Measurements from ENCODE around the gene TDRD10.

Gene TDRD10

DNA sequence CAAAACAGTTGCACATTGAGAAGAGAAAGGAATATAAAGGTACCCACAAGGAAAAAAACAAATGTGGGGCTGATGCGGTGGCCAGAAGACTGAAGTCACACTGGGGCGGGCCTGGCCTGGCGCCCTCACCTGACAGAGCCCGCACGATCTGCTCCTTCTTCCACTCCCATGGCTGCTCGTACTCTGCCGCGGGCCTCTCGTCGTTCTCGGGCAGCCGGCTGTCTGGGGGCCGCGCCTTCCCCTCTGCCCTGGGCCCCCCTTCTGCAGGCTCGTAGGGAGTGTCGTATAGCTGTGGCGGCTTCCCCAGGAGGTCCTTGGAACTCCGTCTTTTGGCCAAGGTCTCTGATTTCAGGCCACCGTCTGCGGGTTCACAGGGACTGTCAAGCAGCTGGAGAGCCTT lies 13.1 kb upstream of the TDRD10 start:
- no peak for TF ChIP-seq TAF1 (IDR thresholded peaks at IDR 0.05; ENCODE audit: borderline replicate concordance, insufficient read depth, low read length)
- TF ChIP-seq FOXP2 (optimal IDR thresholded peaks at IDR 0.05; ENCODE audit: borderline replicate concordance, extremely low read depth, extremely low read length, insufficient read depth): no peak
- TF ChIP-seq SIN3A (IDR thresholded peaks at IDR 0.05; ENCODE audit: borderline replicate concordance, insufficient read depth, low read length): no peak
- TF ChIP-seq, protein P1, sequence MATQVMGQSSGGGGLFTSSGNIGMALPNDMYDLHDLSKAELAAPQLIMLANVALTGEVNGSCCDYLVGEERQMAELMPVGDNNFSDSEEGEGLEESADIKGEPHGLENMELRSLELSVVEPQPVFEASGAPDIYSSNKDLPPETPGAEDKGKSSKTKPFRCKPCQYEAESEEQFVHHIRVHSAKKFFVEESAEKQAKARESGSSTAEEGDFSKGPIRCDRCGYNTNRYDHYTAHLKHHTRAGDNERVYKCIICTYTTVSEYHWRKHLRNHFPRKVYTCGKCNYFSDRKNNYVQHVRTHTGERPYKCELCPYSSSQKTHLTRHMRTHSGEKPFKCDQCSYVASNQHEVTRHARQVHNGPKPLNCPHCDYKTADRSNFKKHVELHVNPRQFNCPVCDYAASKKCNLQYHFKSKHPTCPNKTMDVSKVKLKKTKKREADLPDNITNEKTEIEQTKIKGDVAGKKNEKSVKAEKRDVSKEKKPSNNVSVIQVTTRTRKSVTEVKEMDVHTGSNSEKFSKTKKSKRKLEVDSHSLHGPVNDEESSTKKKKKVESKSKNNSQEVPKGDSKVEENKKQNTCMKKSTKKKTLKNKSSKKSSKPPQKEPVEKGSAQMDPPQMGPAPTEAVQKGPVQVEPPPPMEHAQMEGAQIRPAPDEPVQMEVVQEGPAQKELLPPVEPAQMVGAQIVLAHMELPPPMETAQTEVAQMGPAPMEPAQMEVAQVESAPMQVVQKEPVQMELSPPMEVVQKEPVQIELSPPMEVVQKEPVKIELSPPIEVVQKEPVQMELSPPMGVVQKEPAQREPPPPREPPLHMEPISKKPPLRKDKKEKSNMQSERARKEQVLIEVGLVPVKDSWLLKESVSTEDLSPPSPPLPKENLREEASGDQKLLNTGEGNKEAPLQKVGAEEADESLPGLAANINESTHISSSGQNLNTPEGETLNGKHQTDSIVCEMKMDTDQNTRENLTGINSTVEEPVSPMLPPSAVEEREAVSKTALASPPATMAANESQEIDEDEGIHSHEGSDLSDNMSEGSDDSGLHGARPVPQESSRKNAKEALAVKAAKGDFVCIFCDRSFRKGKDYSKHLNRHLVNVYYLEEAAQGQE (IDR thresholded peaks at IDR 0.05; ENCODE audit: insufficient read depth in 1 of 2, low read depth in 2 of 2, low read length in 2 of 2): no peak
- no peak for TF ChIP-seq POLR2AphosphoS5 (IDR thresholded peaks at IDR 0.05; ENCODE audit: low read depth, low read length)

GRCh38 chr1:154489695-154490274 lies 12.2 kb upstream of the TDRD10 start:
- TF ChIP-seq, protein P1 (IDR thresholded peaks at IDR 0.05; ENCODE audit: insufficient read depth in 1 of 2, low read depth in 2 of 2, low read length in 2 of 2): no peak
- TF ChIP-seq TAF1 (IDR thresholded peaks at IDR 0.05; ENCODE audit: borderline replicate concordance, insufficient read depth, low read length) (no peak), SIN3A (IDR thresholded peaks at IDR 0.05; ENCODE audit: borderline replicate concordance, insufficient read depth, low read length) (no peak), FOXP2 (optimal IDR thresholded peaks at IDR 0.05; ENCODE audit: borderline replicate concordance, extremely low read depth, extremely low read length, insufficient read depth) (no peak), POLR2AphosphoS5 (IDR thresholded peaks at IDR 0.05; ENCODE audit: low read depth, low read length) (no peak)

- TF ChIP-seq POLR2AphosphoS5 (IDR thresholded peaks at IDR 0.05; ENCODE audit: low read depth, low read length): no peak
- TF ChIP-seq TAF1 (IDR thresholded peaks at IDR 0.05; ENCODE audit: borderline replicate concordance, insufficient read depth, low read length): no peak
- no peak for TF ChIP-seq SIN3A (IDR thresholded peaks at IDR 0.05; ENCODE audit: borderline replicate concordance, insufficient read depth, low read length)
- TF ChIP-seq, protein P1 (IDR thresholded peaks at IDR 0.05; ENCODE audit: insufficient read depth in 1 of 2, low read depth in 2 of 2, low read length in 2 of 2): no peak
- TF ChIP-seq FOXP2 (optimal IDR thresholded peaks at IDR 0.05; ENCODE audit: borderline replicate concordance, extremely low read depth, extremely low read length, insufficient read depth): no peak
Observed at GRCh38 chr1:154490317-154490716, 11.7 kb upstream of the TDRD10 start.

- no peak for TF ChIP-seq SIN3A (IDR thresholded peaks at IDR 0.05; ENCODE audit: borderline replicate concordance, insufficient read depth, low read length)
- TF ChIP-seq, protein P1 (IDR thresholded peaks at IDR 0.05; ENCODE audit: insufficient read depth in 1 of 2, low read depth in 2 of 2, low read length in 2 of 2): no peak
- TF ChIP-seq TAF1 (IDR thresholded peaks at IDR 0.05; ENCODE audit: borderline replicate concordance, insufficient read depth, low read length): no peak
- TF ChIP-seq POLR2AphosphoS5 (IDR thresholded peaks at IDR 0.05; ENCODE audit: low read depth, low read length): no peak
- TF ChIP-seq FOXP2 (optimal IDR thresholded peaks at IDR 0.05; ENCODE audit: borderline replicate concordance, extremely low read depth, extremely low read length, insufficient read depth): no peak
Observed at GRCh38 chr1:154492115-154492514, 9.9 kb upstream of the TDRD10 start.
